Endothelial cell of umbilical vein (primary cell): ENCODE results near the gene KCNE4.

Source experiments
- CTCF ChIP-seq, 2 donors: IDR thresholded peaks; 1 replicate in 1 of 2; 2 replicates in 1 of 2; pipeline ENCODE4 v1.5.1; 2011; ENCODE audit warnings: low read length in 2 of 2, mild to moderate bottlenecking in 2 of 2, moderate library complexity in 2 of 2, control low read depth in 1 of 2, inconsistent platforms in 1 of 2, low read depth in 1 of 2; ENCODE audit not compliant: insufficient read depth in 1 of 2; ENCODE audit errors: extremely low read depth in 1 of 2
- EZH2 ChIP-seq: IDR thresholded peaks from 2 replicates; pipeline ENCODE4 v1.6.1; 2012; ENCODE audit warnings: borderline replicate concordance, low read depth, mild to moderate bottlenecking, moderate library complexity, low read length, inconsistent platforms; ENCODE audit not compliant: severe bottlenecking
- FOS ChIP-seq: IDR thresholded peaks from 2 replicates; pipeline ENCODE4 v1.6.1; 2011; ENCODE audit warnings: mild to moderate bottlenecking, low read length, moderate library complexity, borderline replicate concordance; ENCODE audit not compliant: insufficient read depth
- POLR2A ChIP-seq: IDR thresholded peaks from 2 replicates; pipeline ENCODE4 v1.6.1; 2012; ENCODE audit warnings: low read depth, mild to moderate bottlenecking, control low read depth, low read length
- POLR2AphosphoS5 ChIP-seq: IDR thresholded peaks from 2 replicates; pipeline ENCODE4 v1.6.1; 2012; ENCODE audit warnings: low read depth, mild to moderate bottlenecking, control low read depth, low read length, moderate library complexity; ENCODE audit not compliant: insufficient read depth

GRCh38 chr2:223036790-223037444 is 15.1 kb upstream of the KCNE4 start:
- TF ChIP-seq EZH2: no peak
- TF ChIP-seq FOS: no peak
- TF ChIP-seq POLR2A: no peak
- TF ChIP-seq POLR2AphosphoS5: no peak
- no peak for TF ChIP-seq CTCF (IDR thresholded peaks at IDR 0.05; ENCODE audit: extremely low read depth in 1 of 2, insufficient read depth in 1 of 2, low read depth in 1 of 2, low read length in 2 of 2)
